K562 (cell line): ENCODE data around the gene RALGAPB. TPM values are rescaled to one million over a fixed set of nuclear protein-coding genes. Genes with fewer than 3 reads are reported as not detected.

Source experiments
- CBX8 ChIP-seq: fragments of 200-600 bp; sonication (generic); IDR thresholded peaks from 2 replicates; pipeline ENCODE4 v1.6.1; 2012; ENCODE audit warnings: borderline replicate concordance, mixed run types, low read depth, mild to moderate bottlenecking, moderate library complexity, mixed read lengths, low read length, control low read depth, inconsistent platforms; ENCODE audit not compliant: poor library complexity, severe bottlenecking; ENCODE audit errors: extremely low read depth
- CC2D1A ChIP-seq: fragments of 450-650 bp; IDR thresholded peaks from 2 replicates; pipeline ENCODE4 v1.6.1; 2017; ENCODE audit warnings: mild to moderate bottlenecking
- CCAR2 ChIP-seq: fragments of 200-400 bp; formaldehyde crosslinking; IDR thresholded peaks from 2 replicates; pipeline ENCODE4 v1.6.1; 2017; ENCODE audit warnings: mild to moderate bottlenecking, low read depth, low read length
- CTBP1 ChIP-seq: fragments of 450-650 bp; IDR thresholded peaks from 2 replicates; pipeline ENCODE4 v1.6.1; 2016; ENCODE audit warnings: borderline replicate concordance
- DEAF1 ChIP-seq: fragments of 450-650 bp; formaldehyde crosslinking; IDR thresholded peaks from 2 replicates; pipeline ENCODE4 v1.4.0; 2020; ENCODE audit warnings: mild to moderate bottlenecking, moderate library complexity
- DLX4 ChIP-seq: fragments of 250-450 bp; sonication (Bioruptor Pico); IDR thresholded peaks from 2 replicates; pipeline ENCODE4 v1.6.1; 2021; ENCODE audit warnings: mild to moderate bottlenecking
- HMGN3 ChIP-seq: IDR thresholded peaks from 2 replicates; pipeline ENCODE4 v1.6.1; 2011; ENCODE audit warnings: borderline replicate concordance, low read depth, mild to moderate bottlenecking, mixed read lengths, low read length; ENCODE audit not compliant: insufficient read length; ENCODE audit errors: extremely low read depth
- MAZ ChIP-seq, 2 experiments: fragments of 450-650 bp in 1 of 2; sonication (generic) in 1 of 2; formaldehyde crosslinking; IDR thresholded peaks in 1 of 2; conservative IDR thresholded peaks in 1 of 2; 2 replicates each; pipeline versions ENCODE4 v1.4.0 to v1.5.0; 2020; ENCODE audit warnings: mild to moderate bottlenecking in 1 of 2, missing genetic modification reagents in 1 of 2
- NR2C2 ChIP-seq, 2 experiments: fragments of 200-800 bp in 1 of 2; sonication (Bioruptor generic) in 1 of 2; sonication (generic) in 1 of 2; formaldehyde crosslinking in 1 of 2; IDR thresholded peaks; 2 replicates each; pipeline versions ENCODE4 v1.6.1 to v1.8.0; 2016 to 2022; ENCODE audit warnings: mild to moderate bottlenecking in 1 of 2, missing compliant biosample characterization in 1 of 2, missing genetic modification characterization in 1 of 2, missing genetic modification reagents in 1 of 2
- PTBP1 ChIP-seq: fragments of 200-400 bp; formaldehyde crosslinking; IDR thresholded peaks from 2 replicates; pipeline ENCODE4 v1.6.1; 2017; ENCODE audit warnings: low read depth, low read length
- SRSF3 ChIP-seq: fragments of 200-400 bp; formaldehyde crosslinking; IDR thresholded peaks from 2 replicates; pipeline ENCODE4 v1.6.1; 2016; ENCODE audit warnings: mild to moderate bottlenecking, low read length, moderate library complexity; ENCODE audit not compliant: insufficient read depth
- ZFP36 ChIP-seq: fragments of 150-350 bp; IDR thresholded peaks from 2 replicates; pipeline ENCODE4 v1.6.1; 2018; ENCODE audit warnings: low read length, low read depth; ENCODE audit not compliant: partially characterized antibody
- ZFX ChIP-seq: sonication (generic); formaldehyde crosslinking; IDR thresholded peaks from 2 replicates; pipeline ENCODE4 v1.8.0; 2022; ENCODE audit warnings: mild to moderate bottlenecking, missing genetic modification reagents, moderate library complexity
- ZKSCAN3 ChIP-seq: fragments of 250-450 bp; sonication (Bioruptor Pico); IDR thresholded peaks from 2 replicates; pipeline ENCODE4 v1.4.0; 2020
- ZNF280B ChIP-seq: fragments of 250-450 bp; sonication (Bioruptor Pico); IDR thresholded peaks from 2 replicates; pipeline ENCODE4 v1.5.1; 2021; ENCODE audit warnings: mild to moderate bottlenecking
- ZNF282 ChIP-seq: sonication (generic); formaldehyde crosslinking; IDR thresholded peaks from 2 replicates; pipeline ENCODE4 v1.8.1; 2023; ENCODE audit warnings: missing genetic modification reagents
- ZNF3 ChIP-seq: fragments of 250-450 bp; sonication (Bioruptor Pico); IDR thresholded peaks from 2 replicates; pipeline ENCODE4 v1.5.0; 2021; ENCODE audit warnings: mild to moderate bottlenecking, moderate library complexity
- ZNF586 ChIP-seq: fragments of 450-650 bp; formaldehyde crosslinking; conservative IDR thresholded peaks from 2 replicates; pipeline ENCODE4 v1.4.0; 2020; ENCODE audit warnings: mild to moderate bottlenecking, moderate library complexity
- ZNF79 ChIP-seq: fragments of 250-450 bp; sonication (Bioruptor Pico); IDR thresholded peaks from 2 replicates; pipeline ENCODE4 v1.4.0; 2020; ENCODE audit warnings: low read depth, mild to moderate bottlenecking, moderate library complexity
- polyA plus RNA-seq, 8 experiments: library from polyadenylated mRNA; depleted of rRNA in 4 of 8; stranded (reverse) in 5 of 8; unstranded in 3 of 8; fragments of >200 nt; fragmentation: Nextera tagmentation in 2 of 8; fragmentation: Illumina TruSeq in 1 of 8; extraction: Ambion mirVana in 2 of 8; extraction: Trizol in 1 of 8; gene quantifications; 2 replicates each; pipeline versions ENCODE4 v1.2.1 to v1.2.3, GENCODE V29; 2011 to 2014; ENCODE audit warnings: inconsistent platforms in 1 of 8, missing spikeins in 1 of 8
- total RNA-seq, 7 experiments: library from RNA; depleted of rRNA in 6 of 7; stranded (reverse); fragments of >200 nt in 6 of 7; fragmentation: Illumina TruSeq in 2 of 7; extraction: Trizol in 2 of 7; gene quantifications; 2 replicates each; pipeline versions ENCODE4 v1.2.1 to v1.2.3, GENCODE V29; 2011 to 2021; ENCODE audit warnings: low replicate concordance in 1 of 7
- TF ChIP-seq, protein P1 (sequence below): fragments of 250-450 bp; sonication (Bioruptor Pico); IDR thresholded peaks from 2 replicates; pipeline ENCODE4 v1.5.0; 2021
- TF ChIP-seq, protein P2 (sequence below): fragments of 250-450 bp; sonication (Bioruptor Pico); IDR thresholded peaks from 2 replicates; pipeline ENCODE4 v1.4.0; 2020; ENCODE audit warnings: mild to moderate bottlenecking

RALGAPB gene
- total and polyA plus RNA-seq, 9 of the 15 experiments (the other 6 are each of a cell fraction or from before 2014, with no cell fraction given): 4.3 to 25.6 (median 13.6) TPM

GRCh38 chr20:38446441-38447209, 26.0 kb upstream of the RALGAPB start (continued):
- TF ChIP-seq ZNF586 (CRISPR knock-in tag): no peak
- no peak for TF ChIP-seq CCAR2
- TF ChIP-seq, protein P1, sequence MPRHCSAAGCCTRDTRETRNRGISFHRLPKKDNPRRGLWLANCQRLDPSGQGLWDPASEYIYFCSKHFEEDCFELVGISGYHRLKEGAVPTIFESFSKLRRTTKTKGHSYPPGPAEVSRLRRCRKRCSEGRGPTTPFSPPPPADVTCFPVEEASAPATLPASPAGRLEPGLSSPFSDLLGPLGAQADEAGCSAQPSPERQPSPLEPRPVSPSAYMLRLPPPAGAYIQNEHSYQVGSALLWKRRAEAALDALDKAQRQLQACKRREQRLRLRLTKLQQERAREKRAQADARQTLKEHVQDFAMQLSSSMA (CRISPR knock-in tag): 0 out of 2 replicates have a peak, but pooled peaks have one; percentile 65
- TF ChIP-seq, protein P2, sequence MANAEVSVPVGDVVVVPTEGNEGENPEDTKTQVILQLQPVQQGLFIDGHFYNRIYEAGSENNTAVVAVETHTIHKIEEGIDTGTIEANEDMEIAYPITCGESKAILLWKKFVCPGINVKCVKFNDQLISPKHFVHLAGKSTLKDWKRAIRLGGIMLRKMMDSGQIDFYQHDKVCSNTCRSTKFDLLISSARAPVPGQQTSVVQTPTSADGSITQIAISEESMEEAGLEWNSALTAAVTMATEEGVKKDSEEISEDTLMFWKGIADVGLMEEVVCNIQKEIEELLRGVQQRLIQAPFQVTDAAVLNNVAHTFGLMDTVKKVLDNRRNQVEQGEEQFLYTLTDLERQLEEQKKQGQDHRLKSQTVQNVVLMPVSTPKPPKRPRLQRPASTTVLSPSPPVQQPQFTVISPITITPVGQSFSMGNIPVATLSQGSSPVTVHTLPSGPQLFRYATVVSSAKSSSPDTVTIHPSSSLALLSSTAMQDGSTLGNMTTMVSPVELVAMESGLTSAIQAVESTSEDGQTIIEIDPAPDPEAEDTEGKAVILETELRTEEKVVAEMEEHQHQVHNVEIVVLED (CRISPR knock-in tag): peak; percentile 73
- TF ChIP-seq ZNF280B (CRISPR knock-in tag): no peak
- no peak for TF ChIP-seq ZNF79 (CRISPR knock-in tag)
- TF ChIP-seq PTBP1: peak; percentile 76; the same call in 1 of the 2 replicates
- TF ChIP-seq ZNF282 (CRISPR knock-in tag): no peak
- no peak for TF ChIP-seq ZNF3 (CRISPR knock-in tag)
- no peak for TF ChIP-seq CBX8
- no peak for TF ChIP-seq DLX4 (CRISPR knock-in tag)
- TF ChIP-seq ZFX (CRISPR knock-in tag): peak; percentile 96
- TF ChIP-seq DEAF1: peak; percentile 43; the same call in 1 of the 2 replicates
- TF ChIP-seq NR2C2 (CRISPR knock-in tag; IDR thresholded peaks at IDR 0.05): 0 out of 2 replicates have a peak, but pooled peaks have one; percentile 30
- peak; percentile 39; the same call in 1 of the 2 replicates for TF ChIP-seq NR2C2 (tag; IDR thresholded peaks at IDR 0.05)
- TF ChIP-seq ZFP36: no peak
- peak; percentile 95 for TF ChIP-seq HMGN3
- TF ChIP-seq ZKSCAN3 (CRISPR knock-in tag): no peak
- no peak for TF ChIP-seq SRSF3
- TF ChIP-seq MAZ (CRISPR knock-in tag; conservative IDR thresholded peaks at IDR 0.05 in 1 of 2, IDR thresholded peaks at IDR 0.05 in 1 of 2): peak; percentile 74 to 97
- TF ChIP-seq CTBP1: peak; percentile 89
- TF ChIP-seq CC2D1A: 0 out of 2 replicates have a peak, but pooled peaks have one; percentile 59
